OCI-LY3 (cell line): ENCODE data around the gene ITGA11.

Experiments used
- CTCF ChIP-seq: fragments of 200-600, 300-600 bp; sonication (generic); IDR thresholded peaks from 2 replicates; pipeline ENCODE4 v1.5.1; 2014; ENCODE audit warnings: antibody characterized with exemption, low read length, low read depth
- EZH2phosphoT487 ChIP-seq: fragments of 200-600 bp; shearing (Covaris generic); IDR thresholded peaks from 2 replicates; pipeline ENCODE4 v1.6.1; 2018; ENCODE audit warnings: antibody characterized with exemption, mixed run types, low read depth

- no peak for TF ChIP-seq CTCF
- TF ChIP-seq EZH2phosphoT487: no peak
These were observed 133.6 kb downstream of the ITGA11 start for GRCh38 chr15:68298336-68298735.
